ENCODE measurements around the gene ZNF597. TPM values are rescaled to one million over a fixed set of nuclear protein-coding genes. Genes with fewer than 3 reads are reported as not detected.

Gene ZNF597
- total and polyA plus RNA-seq, 10 of the 15 experiments (the other 5 are each of a cell fraction or from before 2014, with no cell fraction given) = 0.80 to 2.8 (median 2.0) TPM

- TF ChIP-seq CUX1 (IDR thresholded peaks at IDR 0.05; ENCODE audit: insufficient replicate concordance, low read depth, low read length) (no peak), MXI1 (IDR thresholded peaks at IDR 0.05; ENCODE audit: low read depth, low read length) (no peak), ZNF217 (IDR thresholded peaks at IDR 0.05) (no peak), CHD4 (IDR thresholded peaks at IDR 0.05) (no peak), CHD2 (IDR thresholded peaks at IDR 0.05; ENCODE audit: borderline replicate concordance, low read depth, low read length) (no peak), NKRF (conservative IDR thresholded peaks at IDR 0.05) (no peak)
- TF ChIP-seq, protein P1, sequence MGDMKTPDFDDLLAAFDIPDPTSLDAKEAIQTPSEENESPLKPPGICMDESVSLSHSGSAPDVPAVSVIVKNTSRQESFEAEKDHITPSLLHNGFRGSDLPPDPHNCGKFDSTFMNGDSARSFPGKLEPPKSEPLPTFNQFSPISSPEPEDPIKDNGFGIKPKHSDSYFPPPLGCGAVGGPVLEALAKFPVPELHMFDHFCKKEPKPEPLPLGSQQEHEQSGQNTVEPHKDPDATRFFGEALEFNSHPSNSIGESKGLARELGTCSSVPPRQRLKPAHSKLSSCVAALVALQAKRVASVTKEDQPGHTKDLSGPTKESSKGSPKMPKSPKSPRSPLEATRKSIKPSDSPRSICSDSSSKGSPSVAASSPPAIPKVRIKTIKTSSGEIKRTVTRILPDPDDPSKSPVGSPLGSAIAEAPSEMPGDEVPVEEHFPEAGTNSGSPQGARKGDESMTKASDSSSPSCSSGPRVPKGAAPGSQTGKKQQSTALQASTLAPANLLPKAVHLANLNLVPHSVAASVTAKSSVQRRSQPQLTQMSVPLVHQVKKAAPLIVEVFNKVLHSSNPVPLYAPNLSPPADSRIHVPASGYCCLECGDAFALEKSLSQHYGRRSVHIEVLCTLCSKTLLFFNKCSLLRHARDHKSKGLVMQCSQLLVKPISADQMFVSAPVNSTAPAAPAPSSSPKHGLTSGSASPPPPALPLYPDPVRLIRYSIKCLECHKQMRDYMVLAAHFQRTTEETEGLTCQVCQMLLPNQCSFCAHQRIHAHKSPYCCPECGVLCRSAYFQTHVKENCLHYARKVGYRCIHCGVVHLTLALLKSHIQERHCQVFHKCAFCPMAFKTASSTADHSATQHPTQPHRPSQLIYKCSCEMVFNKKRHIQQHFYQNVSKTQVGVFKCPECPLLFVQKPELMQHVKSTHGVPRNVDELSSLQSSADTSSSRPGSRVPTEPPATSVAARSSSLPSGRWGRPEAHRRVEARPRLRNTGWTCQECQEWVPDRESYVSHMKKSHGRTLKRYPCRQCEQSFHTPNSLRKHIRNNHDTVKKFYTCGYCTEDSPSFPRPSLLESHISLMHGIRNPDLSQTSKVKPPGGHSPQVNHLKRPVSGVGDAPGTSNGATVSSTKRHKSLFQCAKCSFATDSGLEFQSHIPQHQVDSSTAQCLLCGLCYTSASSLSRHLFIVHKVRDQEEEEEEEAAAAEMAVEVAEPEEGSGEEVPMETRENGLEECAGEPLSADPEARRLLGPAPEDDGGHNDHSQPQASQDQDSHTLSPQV (IDR thresholded peaks at IDR 0.05) = no peak
Observed at GRCh38 chr16:3460585-3460984, 17.3 kb upstream of the ZNF597 start (continued).
